Immature natural killer cell (primary cell): ENCODE measurements around the gene CYP24A1. TPM values are rescaled to one million over a fixed set of nuclear protein-coding genes. Genes with fewer than 3 reads are reported as not detected.

Experiments
- DNase-seq, 3 donors: peaks; one replicate each; pipeline ENCODE4 v3.0.0; 2022; ENCODE audit warnings: mixed read lengths in 1 of 3
- H3K27ac Mint-ChIP-seq, 6 donors: one replicate each; pipeline ENCODE4 v1.8.0; 2020; ENCODE audit warnings: mixed read lengths in 6 of 6, mild to moderate bottlenecking in 5 of 6, inconsistent platforms in 4 of 6, moderate library complexity in 3 of 6
- H3K27me3 Mint-ChIP-seq, 3 donors: one replicate each; pipeline ENCODE4 v1.8.0; 2020 to 2021; ENCODE audit warnings: low read depth in 3 of 3, mild to moderate bottlenecking in 3 of 3, mixed read lengths in 3 of 3, moderate library complexity in 3 of 3, inconsistent platforms in 1 of 3
- H3K36me3 Mint-ChIP-seq, 3 donors: one replicate each; pipeline ENCODE4 v1.8.0; 2020; ENCODE audit warnings: mixed read lengths in 3 of 3, inconsistent platforms in 2 of 3, mild to moderate bottlenecking in 2 of 3
- H3K4me1 Mint-ChIP-seq, 2 donors: one replicate each; pipeline ENCODE4 v1.8.0; 2020; ENCODE audit warnings: inconsistent platforms in 2 of 2, mild to moderate bottlenecking in 2 of 2, mixed read lengths in 2 of 2, moderate library complexity in 1 of 2
- H3K4me3 Mint-ChIP-seq, 5 donors: one replicate each; pipeline ENCODE4 v1.8.0; 2020; ENCODE audit warnings: mild to moderate bottlenecking in 5 of 5, mixed read lengths in 5 of 5, inconsistent platforms in 3 of 5, moderate library complexity in 3 of 5
- H3K9me3 Mint-ChIP-seq, 6 donors: one replicate each; pipeline ENCODE4 v1.8.0; 2020; ENCODE audit warnings: mild to moderate bottlenecking in 6 of 6, mixed read lengths in 6 of 6, inconsistent platforms in 4 of 6, moderate library complexity in 3 of 6
- polyA plus RNA-seq, 3 donors: library from polyadenylated mRNA; unstranded; fragments of 300-500 nt; fragmentation: Illumina TruSeq; gene quantifications; one replicate each; pipeline ENCODE4 v1.2.3, GENCODE V29; 2021

The CYP24A1 gene
- polyA plus RNA-seq, 3 donors from 2014 or later: not detected

GRCh38 chr20:54122681-54123586 lies 50.9 kb downstream of the CYP24A1 start:
- peaks cover 0 to 5% (median 0%) of the 10 kb centered on the region in 3 donors for H3K27me3 Mint-ChIP-seq
- no peak overlapping the region for H3K4me3 Mint-ChIP-seq
- peaks cover 0 to 4% (median 0%) of the 10 kb centered on the region in 3 donors for H3K36me3 Mint-ChIP-seq
- H3K9me3 Mint-ChIP-seq: no peaks in the 10 kb centered on the region
- no peak overlapping the region for H3K27ac Mint-ChIP-seq
- no peak for DNase-seq
- H3K4me1 Mint-ChIP-seq: no peaks in the 10 kb centered on the region

GRCh38 chr20:54122189-54122588 lies 51.6 kb downstream of the CYP24A1 start:
- Mint-ChIP-seq H3K4me1 (no peaks in the 10 kb centered on the region), H3K27ac (no peak overlapping the region), H3K36me3 (peaks cover 0 to 4% (median 0%) of the 10 kb centered on the region in 3 donors), H3K27me3 (peaks cover 0 to 5% (median 0%) of the 10 kb centered on the region in 3 donors), H3K4me3 (no peak overlapping the region), H3K9me3 (no peaks in the 10 kb centered on the region)
- DNase-seq: no peak

- no peak overlapping the region for H3K27ac Mint-ChIP-seq
- H3K27me3 Mint-ChIP-seq: no peaks in the 10 kb centered on the region
- no peaks in the 10 kb centered on the region for H3K9me3 Mint-ChIP-seq
- DNase-seq: no peak
- no peaks in the 10 kb centered on the region for H3K4me1 Mint-ChIP-seq
- H3K36me3 Mint-ChIP-seq: peaks cover 0 to 4% (median 0%) of the 10 kb centered on the region in 3 donors
- no peak overlapping the region for H3K4me3 Mint-ChIP-seq
Observed at GRCh38 chr20:54119744-54120143, 54.0 kb downstream of the CYP24A1 start.

- Mint-ChIP-seq H3K27me3 (no peaks in the 10 kb centered on the region), H3K4me1 (no peaks in the 10 kb centered on the region), H3K4me3 (no peak overlapping the region), H3K9me3 (no peaks in the 10 kb centered on the region), H3K27ac (no peak overlapping the region), H3K36me3 (peaks cover 0 to 7% (median 0%) of the 10 kb centered on the region in 3 donors)
- no peak for DNase-seq
Observed at GRCh38 chr20:54118220-54119001, 55.4 kb downstream of the CYP24A1 start.

GRCh38 chr20:54116550-54117235 lies 57.1 kb downstream of the CYP24A1 start:
- Mint-ChIP-seq H3K27ac (no peak overlapping the region), H3K4me3 (no peak overlapping the region)

GRCh38 chr20:54115172-54115854 lies 58.5 kb downstream of the CYP24A1 start:
- Mint-ChIP-seq H3K9me3 (no peaks in the 10 kb centered on the region), H3K27ac (no peak overlapping the region), H3K4me1 (no peaks in the 10 kb centered on the region), H3K4me3 (no peak overlapping the region), H3K36me3 (peaks cover 0 to 7% (median 0%) of the 10 kb centered on the region in 3 donors), H3K27me3 (peaks cover 0 to under 1% (median 0%) of the 10 kb centered on the region in 3 donors)
- DNase-seq: no peak

More at GRCh38 chr20:54116550-54117235, 57.1 kb downstream of the CYP24A1 start:
- H3K9me3 Mint-ChIP-seq: no peaks in the 10 kb centered on the region
- peaks cover 0 to 7% (median 0%) of the 10 kb centered on the region in 3 donors for H3K36me3 Mint-ChIP-seq
- H3K27me3 Mint-ChIP-seq: no peaks in the 10 kb centered on the region
- H3K4me1 Mint-ChIP-seq: no peaks in the 10 kb centered on the region
- no peak for DNase-seq

- Mint-ChIP-seq H3K9me3 (no peaks in the 10 kb centered on the region), H3K36me3 (peaks cover 0 to 3% (median 0%) of the 10 kb centered on the region in 3 donors), H3K27me3 (peaks cover 0 to 2% (median 0%) of the 10 kb centered on the region in 3 donors), H3K27ac (no peak overlapping the region), H3K4me3 (no peak overlapping the region), H3K4me1 (no peaks in the 10 kb centered on the region)
- no peak for DNase-seq
Observed at GRCh38 chr20:54114109-54114508, 59.7 kb downstream of the CYP24A1 start.

GRCh38 chr20:54113566-54113965 lies 60.2 kb downstream of the CYP24A1 start:
- Mint-ChIP-seq H3K36me3 (peaks cover 0 to 3% (median 0%) of the 10 kb centered on the region in 3 donors), H3K9me3 (no peaks in the 10 kb centered on the region), H3K27me3 (peaks cover 0 to 2% (median 0%) of the 10 kb centered on the region in 3 donors), H3K4me3 (no peak overlapping the region), H3K4me1 (no peaks in the 10 kb centered on the region), H3K27ac (no peak overlapping the region)
- no peak for DNase-seq

GRCh38 chr20:54112221-54112884 lies 61.4 kb downstream of the CYP24A1 start:
- H3K4me1 Mint-ChIP-seq: no peaks in the 10 kb centered on the region
- no peak overlapping the region for H3K27ac Mint-ChIP-seq
- H3K4me3 Mint-ChIP-seq: no peak overlapping the region
- no peak for DNase-seq
- H3K27me3 Mint-ChIP-seq: peaks cover 0 to 8% (median 4%) of the 10 kb centered on the region in 3 donors
- H3K36me3 Mint-ChIP-seq: peaks cover 0 to 3% (median 0%) of the 10 kb centered on the region in 3 donors
- no peaks in the 10 kb centered on the region for H3K9me3 Mint-ChIP-seq

GRCh38 chr20:54111460-54111859 lies 62.3 kb downstream of the CYP24A1 start:
- DNase-seq: no peak
- Mint-ChIP-seq H3K27me3 (peaks cover 0 to 8% (median 4%) of the 10 kb centered on the region in 3 donors), H3K4me3 (no peak overlapping the region), H3K36me3 (peaks cover 0 to 3% (median 0%) of the 10 kb centered on the region in 3 donors), H3K4me1 (no peaks in the 10 kb centered on the region), H3K27ac (no peak overlapping the region), H3K9me3 (no peaks in the 10 kb centered on the region)

- Mint-ChIP-seq H3K9me3 (no peaks in the 10 kb centered on the region), H3K36me3 (peaks cover 0 to 3% (median 0%) of the 10 kb centered on the region in 3 donors), H3K4me3 (no peak overlapping the region), H3K27ac (no peak overlapping the region), H3K27me3 (peaks cover 0 to 8% (median 4%) of the 10 kb centered on the region in 3 donors), H3K4me1 (no peaks in the 10 kb centered on the region)
- DNase-seq: no peak
Observed at GRCh38 chr20:54110457-54110856, 63.3 kb downstream of the CYP24A1 start.

- Mint-ChIP-seq H3K27me3 (peaks cover 0 to 8% (median 4%) of the 10 kb centered on the region in 3 donors), H3K4me1 (no peaks in the 10 kb centered on the region), H3K36me3 (peaks cover 0 to 3% (median 0%) of the 10 kb centered on the region in 3 donors), H3K9me3 (no peaks in the 10 kb centered on the region), H3K4me3 (no peak overlapping the region), H3K27ac (no peak overlapping the region)
- no peak for DNase-seq
Observed at GRCh38 chr20:54110041-54110440, 63.7 kb downstream of the CYP24A1 start.
